Neural cell (in vitro differentiated cells): ENCODE data around the gene BRIP1. TPM values are rescaled to one million over a fixed set of nuclear protein-coding genes. Genes with fewer than 3 reads are reported as not detected.

Source experiments
- H2AFZ ChIP-seq: fragments of 200-600, 300-800 bp; sonication (generic), shearing (Covaris generic); 2 replicates; pipeline ENCODE4 v1.6.0; 2014; ENCODE audit warnings: low read depth, mild to moderate bottlenecking, antibody characterized with exemption, low read length, moderate library complexity
- H3F3A ChIP-seq: fragments of 200-600 bp; shearing (Covaris generic); 2 replicates; pipeline ENCODE4 v1.6.1; 2016; ENCODE audit warnings: mild to moderate bottlenecking, moderate library complexity, mixed read lengths, antibody characterized with exemption, low read length; ENCODE audit not compliant: insufficient read depth, poor library complexity, severe bottlenecking
- H3K27ac ChIP-seq: fragments of 200-600, 300-800 bp; sonication (generic), shearing (Covaris generic); 2 replicates; pipeline ENCODE4 v1.5.1; 2014; ENCODE audit warnings: mild to moderate bottlenecking, low read length, moderate library complexity
- H3K27me3 ChIP-seq: fragments of 300-800, 200-600 bp; sonication (generic), shearing (Covaris generic); 2 replicates; pipeline ENCODE4 v1.6.0; 2014; ENCODE audit warnings: mild to moderate bottlenecking, low read depth, low read length, moderate library complexity; ENCODE audit not compliant: insufficient read depth
- H3K36me3 ChIP-seq: fragments of 300-800, 200-600 bp; sonication (generic), shearing (Covaris generic); 2 replicates; pipeline ENCODE4 v1.5.1; 2014; ENCODE audit warnings: mild to moderate bottlenecking, antibody characterized with exemption, low read length, moderate library complexity; ENCODE audit not compliant: insufficient read depth
- H3K4me2 ChIP-seq: fragments of 300-800, 200-600 bp; sonication (generic), shearing (Covaris generic); 2 replicates; pipeline ENCODE4 v1.6.0; 2014; ENCODE audit warnings: mild to moderate bottlenecking, low read length
- H3K4me3 ChIP-seq: fragments of 300-800, 200-600 bp; sonication (generic), shearing (Covaris generic); 2 replicates; pipeline ENCODE4 v1.5.1; 2014; ENCODE audit warnings: mild to moderate bottlenecking, low read length, moderate library complexity
- H3K79me2 ChIP-seq: fragments of 200-600 bp; shearing (Covaris generic); replicated peaks from 2 replicates; pipeline ENCODE4 v1.6.0; 2014; ENCODE audit warnings: mild to moderate bottlenecking, low read length, moderate library complexity; ENCODE audit not compliant: insufficient read depth
- H3K9ac ChIP-seq: fragments of 300-800, 200-600 bp; sonication (generic), shearing (Covaris generic); 2 replicates; pipeline ENCODE4 v1.6.1; 2016; ENCODE audit warnings: mild to moderate bottlenecking, low read length, mixed read lengths
- H3K9me2 ChIP-seq: fragments of 200-600 bp; shearing (Covaris generic); 2 replicates; pipeline ENCODE4 v1.6.1; 2016; ENCODE audit warnings: mild to moderate bottlenecking, low read length, mixed read lengths; ENCODE audit not compliant: insufficient read depth
- H3K9me3 ChIP-seq: fragments of 200-600, 300-800 bp; sonication (generic), shearing (Covaris generic); 2 replicates; pipeline ENCODE4 v1.6.1; 2016; ENCODE audit warnings: mild to moderate bottlenecking, mixed run types, low read length, moderate library complexity, mixed read lengths
- H4K20me1 ChIP-seq: fragments of 200-600 bp; shearing (Covaris generic); 2 replicates; pipeline ENCODE4 v1.6.1; 2016; ENCODE audit warnings: mild to moderate bottlenecking, mixed run types; ENCODE audit not compliant: insufficient read depth
- CTCF ChIP-seq: fragments of 450-650 bp; IDR thresholded peaks from 2 replicates; pipeline ENCODE4 v1.5.1; 2014; ENCODE audit warnings: antibody characterized with exemption, mild to moderate bottlenecking, moderate library complexity; ENCODE audit not compliant: poor library complexity, severe bottlenecking
- EP300 ChIP-seq: fragments of 450-650 bp; conservative IDR thresholded peaks from 2 replicates; pipeline ENCODE4 v1.6.1; 2014; ENCODE audit warnings: antibody characterized with exemption, mild to moderate bottlenecking, moderate library complexity; ENCODE audit not compliant: poor library complexity, severe bottlenecking
- EZH2 ChIP-seq: fragments of 200-600, 300-800 bp; shearing (Covaris generic), sonication (generic); IDR thresholded peaks from 2 replicates; pipeline ENCODE4 v1.6.1; 2014; ENCODE audit warnings: antibody characterized with exemption, low read length, borderline replicate concordance, mild to moderate bottlenecking; ENCODE audit not compliant: insufficient read depth, poor library complexity, severe bottlenecking
- MXI1 ChIP-seq: fragments of 450-650 bp; conservative IDR thresholded peaks from 2 replicates; pipeline ENCODE4 v1.6.1; 2014; ENCODE audit warnings: antibody characterized with exemption, mild to moderate bottlenecking; ENCODE audit not compliant: poor library complexity, severe bottlenecking
- POLR2AphosphoS5 ChIP-seq: IDR thresholded peaks from 2 replicates; pipeline ENCODE4 v1.6.1; 2012
- RAD21 ChIP-seq: fragments of 450-650 bp; conservative IDR thresholded peaks from 2 replicates; pipeline ENCODE4 v1.6.1; 2014; ENCODE audit warnings: antibody characterized with exemption, mild to moderate bottlenecking, moderate library complexity
- SMC3 ChIP-seq: fragments of 450-650 bp; conservative IDR thresholded peaks from 2 replicates; pipeline ENCODE4 v1.6.1; 2014; ENCODE audit warnings: antibody characterized with exemption, mild to moderate bottlenecking, moderate library complexity; ENCODE audit not compliant: poor library complexity
- TAF1 ChIP-seq: IDR thresholded peaks from 2 replicates; pipeline ENCODE4 v1.6.1; 2012; ENCODE audit warnings: low read depth
- polyA plus RNA-seq: library from polyadenylated mRNA; depleted of rRNA; stranded (reverse); fragments of >200 nt; gene quantifications from 2 replicates; pipeline ENCODE4 v1.2.3, GENCODE V29; 2014
- TF ChIP-seq, protein P1 (sequence below): IDR thresholded peaks from 2 replicates; pipeline ENCODE4 v1.6.1; 2012; ENCODE audit warnings: borderline replicate concordance

Gene BRIP1
- polyA plus RNA-seq, 1 donor from 2014 or later = 0.47 TPM

DNA sequence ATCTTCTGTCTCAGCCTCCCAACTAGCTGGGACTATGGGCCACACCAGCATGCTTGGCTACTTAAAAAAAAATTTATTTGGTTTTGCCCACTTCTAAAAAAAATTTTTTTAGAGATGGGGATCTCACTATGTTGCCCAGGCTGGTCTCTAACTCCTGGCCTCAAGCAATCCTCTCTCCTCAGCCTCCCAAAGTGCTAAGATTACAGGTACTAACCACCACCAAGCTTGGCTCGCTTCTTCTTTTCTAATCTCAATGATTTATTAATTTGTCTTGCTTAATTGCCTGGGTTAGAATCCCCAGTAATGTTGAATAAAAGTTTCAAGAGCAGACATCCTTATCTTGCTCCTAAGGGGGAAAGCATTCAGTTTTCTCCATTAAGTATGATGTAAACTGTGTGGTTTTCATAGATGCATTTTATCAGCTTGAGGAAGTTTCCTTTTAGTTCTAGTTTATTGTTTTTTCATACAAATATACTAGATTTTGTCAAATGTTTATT is 206.6 kb downstream of the BRIP1 start:
- no peaks in the 10 kb centered on the region for H3K27me3 ChIP-seq
- no peak overlapping the region for H3K9ac ChIP-seq
- H2AFZ ChIP-seq = no peak overlapping the region
- no peak overlapping the region for H3K4me2 ChIP-seq
- no peak for TF ChIP-seq POLR2AphosphoS5
- no peak for TF ChIP-seq MXI1
- no peak for TF ChIP-seq RAD21
- no peak for TF ChIP-seq EZH2
- no peak for TF ChIP-seq CTCF
- TF ChIP-seq SMC3 = no peak
- TF ChIP-seq, protein P1, sequence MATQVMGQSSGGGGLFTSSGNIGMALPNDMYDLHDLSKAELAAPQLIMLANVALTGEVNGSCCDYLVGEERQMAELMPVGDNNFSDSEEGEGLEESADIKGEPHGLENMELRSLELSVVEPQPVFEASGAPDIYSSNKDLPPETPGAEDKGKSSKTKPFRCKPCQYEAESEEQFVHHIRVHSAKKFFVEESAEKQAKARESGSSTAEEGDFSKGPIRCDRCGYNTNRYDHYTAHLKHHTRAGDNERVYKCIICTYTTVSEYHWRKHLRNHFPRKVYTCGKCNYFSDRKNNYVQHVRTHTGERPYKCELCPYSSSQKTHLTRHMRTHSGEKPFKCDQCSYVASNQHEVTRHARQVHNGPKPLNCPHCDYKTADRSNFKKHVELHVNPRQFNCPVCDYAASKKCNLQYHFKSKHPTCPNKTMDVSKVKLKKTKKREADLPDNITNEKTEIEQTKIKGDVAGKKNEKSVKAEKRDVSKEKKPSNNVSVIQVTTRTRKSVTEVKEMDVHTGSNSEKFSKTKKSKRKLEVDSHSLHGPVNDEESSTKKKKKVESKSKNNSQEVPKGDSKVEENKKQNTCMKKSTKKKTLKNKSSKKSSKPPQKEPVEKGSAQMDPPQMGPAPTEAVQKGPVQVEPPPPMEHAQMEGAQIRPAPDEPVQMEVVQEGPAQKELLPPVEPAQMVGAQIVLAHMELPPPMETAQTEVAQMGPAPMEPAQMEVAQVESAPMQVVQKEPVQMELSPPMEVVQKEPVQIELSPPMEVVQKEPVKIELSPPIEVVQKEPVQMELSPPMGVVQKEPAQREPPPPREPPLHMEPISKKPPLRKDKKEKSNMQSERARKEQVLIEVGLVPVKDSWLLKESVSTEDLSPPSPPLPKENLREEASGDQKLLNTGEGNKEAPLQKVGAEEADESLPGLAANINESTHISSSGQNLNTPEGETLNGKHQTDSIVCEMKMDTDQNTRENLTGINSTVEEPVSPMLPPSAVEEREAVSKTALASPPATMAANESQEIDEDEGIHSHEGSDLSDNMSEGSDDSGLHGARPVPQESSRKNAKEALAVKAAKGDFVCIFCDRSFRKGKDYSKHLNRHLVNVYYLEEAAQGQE = no peak
- no peak for TF ChIP-seq TAF1
- no peak for TF ChIP-seq EP300
- H3K36me3 ChIP-seq = no peaks in the 10 kb centered on the region
- H3K4me3 ChIP-seq = no peak overlapping the region
- H4K20me1 ChIP-seq = no peaks in the 10 kb centered on the region
- H3K27ac ChIP-seq = no peak overlapping the region
- no peaks in the 10 kb centered on the region for H3K9me2 ChIP-seq
- no peaks in the 10 kb centered on the region for H3K9me3 ChIP-seq
- no peaks in the 10 kb centered on the region for H3K79me2 ChIP-seq
- H3F3A ChIP-seq = no peaks in the 10 kb centered on the region

DNA sequence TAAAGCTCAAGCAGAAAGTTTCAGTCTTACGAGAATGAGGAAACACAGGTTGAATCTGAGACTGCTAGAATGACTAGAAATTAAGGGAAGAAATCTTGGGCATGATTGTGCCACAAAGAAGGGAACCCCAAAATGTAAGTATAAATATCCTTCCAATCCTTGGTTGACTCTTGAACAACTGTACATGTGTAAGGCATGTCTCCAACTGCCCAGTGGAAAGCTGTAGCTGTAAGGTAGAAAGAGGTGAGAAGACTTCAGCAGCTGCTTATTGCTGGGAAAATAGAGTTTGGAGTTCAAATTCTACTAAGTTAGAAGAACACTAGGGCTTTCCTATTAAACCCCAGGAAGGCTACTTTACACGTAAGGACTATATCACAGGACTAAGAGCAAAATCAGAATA is 212.6 kb downstream of the BRIP1 start:
- H4K20me1 ChIP-seq = no peaks in the 10 kb centered on the region
- H3K4me2 ChIP-seq = no peak overlapping the region
- H3K27ac ChIP-seq = no peak overlapping the region
- no peaks in the 10 kb centered on the region for H3K27me3 ChIP-seq
- H3K9me3 ChIP-seq = peaks cover 4% of the 10 kb centered on the region
- no peaks in the 10 kb centered on the region for H3K36me3 ChIP-seq
- H3K4me3 ChIP-seq = no peak overlapping the region
- H3K9me2 ChIP-seq = no peaks in the 10 kb centered on the region
- H3F3A ChIP-seq = no peaks in the 10 kb centered on the region
- no peaks in the 10 kb centered on the region for H3K79me2 ChIP-seq
- no peak overlapping the region for H3K9ac ChIP-seq
- TF ChIP-seq MXI1 (no peak), CTCF (no peak), SMC3 (no peak), TAF1 (no peak), EP300 (no peak), RAD21 (no peak), EZH2 (no peak), POLR2AphosphoS5 (no peak)
- TF ChIP-seq, protein P1 = no peak
- no peak overlapping the region for H2AFZ ChIP-seq
